Cardiac septum (tissue), 1 donor: Measurements from ENCODE around the gene SEMA5A. TPM values are rescaled to one million over a fixed set of nuclear protein-coding genes. Genes with fewer than 3 reads are reported as not detected.
"Not testable (repeated sequence)": the region's sequence is repeated elsewhere in the genome, so short reads cannot be mapped to it uniquely, and the experiment has no call there.

Experiments used
- DNase-seq: peaks from one replicate; pipeline ENCODE4 v3.0.0-alpha.2; 2020; ENCODE audit warnings: low spot score
- intact Hi-C: fragments of 100-400 bp; cut with DNase I; formaldehyde crosslinking; loops from one replicate; pipeline ENCODE4 v1.14.0; 2022
- total RNA-seq: library from RNA; stranded (reverse); fragmentation: NEBNext Ultra II Directional; extraction: Animal tissue kit (Norgen Biotek cat#: 25700); gene quantifications from one replicate; pipeline ENCODE4 v1.2.1, GENCODE V29; 2021
- donor health status: DM: no; HTN: no; CAD: no.

The SEMA5A gene
- total RNA-seq, 1 donor from 2014 or later: 75.8 TPM

- intact Hi-C loops: no loop called here
Observed at GRCh38 chr5:9387879-9388278, 158.0 kb downstream of the SEMA5A start.

GRCh38 chr5:9386945-9387344, 158.9 kb downstream of the SEMA5A start:
- no peak for DNase-seq
- intact Hi-C loops: no loop called here

More at GRCh38 chr5:9387879-9388278, 158.0 kb downstream of the SEMA5A start:
- DNase-seq: no peak

- intact Hi-C loops: no loop called here
Observed at GRCh38 chr5:9382522-9382921, 163.4 kb downstream of the SEMA5A start.

GRCh38 chr5:9381464-9381863, 164.4 kb downstream of the SEMA5A start:
- intact Hi-C loops: no loop called here
- DNase-seq: no peak

More at GRCh38 chr5:9382522-9382921, 163.4 kb downstream of the SEMA5A start:
- no peak for DNase-seq

GRCh38 chr5:9380109-9380508, 165.8 kb downstream of the SEMA5A start:
- DNase-seq: no peak
- intact Hi-C loops: no loop called here

DNA sequence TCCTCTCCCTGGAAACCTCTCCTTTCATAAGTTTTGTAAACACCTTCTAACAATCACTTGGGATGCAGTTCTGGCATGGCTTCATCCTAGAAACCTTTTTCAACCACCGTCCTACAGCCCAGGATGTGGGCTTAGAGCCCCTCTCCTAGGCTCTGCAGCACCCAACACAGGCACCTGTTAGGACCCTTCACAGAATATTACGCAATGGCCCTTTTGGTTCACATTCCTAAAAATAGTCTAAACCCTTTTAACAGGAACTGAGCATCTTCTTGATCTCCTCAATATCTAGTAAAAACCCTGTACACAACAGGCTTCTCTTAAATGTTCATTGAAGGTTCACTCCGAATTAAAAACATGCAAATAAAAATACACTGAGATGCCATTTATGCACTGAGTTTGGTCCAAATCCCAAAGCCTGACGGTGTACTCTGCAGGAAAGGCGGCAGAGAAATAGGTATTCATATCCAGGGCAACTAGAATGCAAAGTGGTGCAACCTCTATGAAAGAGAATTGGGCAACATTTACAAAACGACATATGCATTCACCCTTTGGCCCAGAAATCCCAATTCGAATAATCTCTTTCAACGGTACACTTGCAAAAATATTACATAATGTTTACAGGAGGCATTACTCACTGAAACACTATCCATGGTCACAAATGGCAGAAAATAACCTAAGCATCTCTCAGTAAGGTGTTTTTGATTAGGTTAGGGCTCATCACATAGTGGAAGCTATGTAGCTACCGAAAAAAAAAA, 169.3 kb downstream of the SEMA5A start:
- intact Hi-C loops: no loop called here
- DNase-seq: no peak

DNA sequence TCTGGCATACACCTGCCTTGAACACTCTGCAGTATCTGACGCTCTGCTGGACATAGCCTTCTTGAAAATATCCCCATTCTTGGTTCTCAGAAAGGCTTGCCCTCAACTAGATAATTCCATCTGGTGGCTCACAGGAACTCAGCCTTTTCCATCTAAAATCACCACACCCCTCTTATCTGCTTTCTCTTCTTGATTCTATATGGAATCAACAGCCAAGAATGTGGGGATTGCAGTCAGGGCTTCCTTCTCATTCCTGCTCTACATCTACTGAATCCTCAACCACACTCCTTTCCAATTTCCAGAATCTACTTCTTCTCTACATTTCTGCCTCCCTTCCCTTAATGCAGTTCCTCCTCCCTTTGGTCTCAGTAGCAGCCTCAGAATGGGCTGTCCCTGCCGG, 170.1 kb downstream of the SEMA5A start:
- no peak for DNase-seq
- intact Hi-C loops: no loop called here

- intact Hi-C loops: no loop called here
- no peak for DNase-seq
Observed at GRCh38 chr5:9374025-9374424, 171.8 kb downstream of the SEMA5A start.

GRCh38 chr5:9373571-9373970, 172.3 kb downstream of the SEMA5A start:
- intact Hi-C loops: no loop called here
- DNase-seq: no peak

GRCh38 chr5:9370256-9370655, 175.6 kb downstream of the SEMA5A start:
- no peak for DNase-seq
- intact Hi-C loops: no loop called here

GRCh38 chr5:9365512-9365911, 180.4 kb downstream of the SEMA5A start:
- intact Hi-C loops: loop anchor here (5.0 to 10.0 kb wide), 3 partner anchors 42 to 249 kb away; no protein-coding TSS in a partner anchor
- DNase-seq: no peak

GRCh38 chr5:9363449-9363848, 182.4 kb downstream of the SEMA5A start:
- no peak for DNase-seq
- intact Hi-C loops: loop anchor here (10.0 kb wide), 2 partner anchors 151 to 251 kb away; no protein-coding TSS in a partner anchor

GRCh38 chr5:9363026-9363425, 182.8 kb downstream of the SEMA5A start:
- DNase-seq: no peak
- intact Hi-C loops: loop anchor here (10.0 kb wide), 2 partner anchors 152 to 252 kb away; no protein-coding TSS in a partner anchor

DNA sequence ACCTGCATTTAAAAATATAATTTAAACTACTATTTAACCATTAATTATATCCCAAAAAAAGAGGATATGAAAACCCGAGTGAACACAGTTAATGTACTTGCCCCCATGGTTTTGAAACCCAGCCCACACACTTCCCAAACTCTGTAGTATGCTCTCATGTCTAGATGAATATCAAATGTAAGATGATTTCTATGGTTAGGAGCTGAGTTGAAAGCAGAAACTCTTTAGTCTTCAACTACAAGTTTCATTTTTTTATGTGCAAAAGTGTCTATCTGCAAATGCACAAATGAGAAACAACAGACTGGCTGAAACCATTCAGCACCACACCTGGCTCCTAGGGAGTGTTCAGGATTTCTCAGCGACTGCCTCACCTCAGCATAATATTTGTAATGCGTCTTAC, 183.3 kb downstream of the SEMA5A start:
- no peak for DNase-seq
- intact Hi-C loops: loop anchor here (10.0 kb wide), 2 partner anchors 152 to 252 kb away; no protein-coding TSS in a partner anchor

DNA sequence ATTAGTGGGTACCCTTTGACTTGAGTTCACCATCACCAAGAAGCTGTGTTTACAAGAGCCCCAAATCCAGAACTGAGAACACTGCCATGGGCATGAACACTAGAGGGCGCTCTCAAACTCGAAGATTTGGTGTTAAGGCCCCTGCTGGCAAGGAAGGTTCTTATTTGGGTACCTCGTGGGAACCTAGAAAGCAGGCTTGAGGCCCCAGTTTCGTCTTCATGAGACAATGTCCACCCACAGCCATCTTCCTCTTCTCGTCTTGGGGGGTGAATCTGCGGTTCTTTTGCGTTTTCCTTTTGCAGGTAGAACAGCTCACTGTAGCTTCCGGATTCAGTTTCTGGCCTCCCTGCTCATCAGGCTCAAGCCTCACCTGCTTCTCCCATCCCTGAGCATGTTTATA, 184.0 kb downstream of the SEMA5A start:
- no peak for DNase-seq
- intact Hi-C loops: loop anchor here (2.0 to 10.0 kb wide), 3 partner anchors 153 to 253 kb away; no protein-coding TSS in a partner anchor

- intact Hi-C loops: no loop called here
- no peak for DNase-seq
Observed at GRCh38 chr5:9358961-9359685, 186.8 kb downstream of the SEMA5A start.

DNA sequence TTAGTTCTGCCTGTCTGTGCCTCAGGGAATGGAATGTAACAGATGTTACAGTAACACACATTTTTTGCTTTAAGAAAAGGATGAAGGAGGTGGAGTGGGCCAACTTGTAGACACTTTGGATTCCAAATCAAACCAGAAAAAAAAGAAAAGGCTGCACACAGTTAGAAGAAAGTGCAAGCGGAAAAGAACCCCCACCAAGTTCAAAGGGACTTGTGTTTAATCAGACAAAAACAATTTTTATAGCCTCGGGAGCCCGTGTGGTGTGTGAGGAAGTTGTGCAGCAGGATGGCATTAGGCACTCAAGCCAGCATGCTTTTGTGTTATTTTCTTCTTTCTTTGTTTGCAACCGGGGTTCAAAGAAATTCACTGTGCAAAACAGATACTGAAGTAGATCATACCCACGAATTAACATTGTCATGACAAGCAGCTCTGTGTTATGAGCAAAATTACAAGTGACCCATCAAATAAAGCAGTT, 189.5 kb downstream of the SEMA5A start:
- intact Hi-C loops: no loop called here
- no peak for DNase-seq

- intact Hi-C loops: no loop called here
- DNase-seq: no peak
Observed at GRCh38 chr5:9354336-9355081, 191.4 kb downstream of the SEMA5A start.

- DNase-seq, intact Hi-C loops: not testable (repeated sequence)
Observed at GRCh38 chr5:9353048-9353447, 192.8 kb downstream of the SEMA5A start.

DNA sequence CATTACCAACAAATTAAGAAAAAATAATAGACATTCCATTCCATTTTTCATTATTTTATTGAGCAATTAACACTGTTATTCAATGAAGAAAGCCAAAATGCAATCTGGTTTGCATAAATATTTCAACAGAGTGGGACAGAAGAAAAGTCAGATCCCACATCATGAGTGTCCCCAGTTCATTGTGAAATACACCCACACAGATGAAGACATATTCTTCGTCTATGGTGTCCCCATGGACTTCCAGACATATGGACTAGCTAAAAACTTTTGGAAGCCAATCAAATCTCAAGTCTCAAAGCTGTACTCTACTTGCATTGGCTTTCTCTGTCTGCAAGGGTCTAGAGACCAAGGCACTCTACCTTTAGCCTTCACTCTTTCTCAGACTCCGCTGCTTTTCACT, 194.3 kb downstream of the SEMA5A start:
- intact Hi-C loops: no loop called here
- DNase-seq: no peak
